Stimulated activated naive CD8-positive, alpha-beta T cell treated with anti-CD3 and anti-CD28 coated beads, Interleukin-15, Interleukin-2, amounts not matched to agents 100 ng/mL and 50 ng/mL, for 24 hours (primary cell): ENCODE measurements around the gene ECI1.

ENCODE experiments used
- H3K27ac Mint-ChIP-seq: one replicate; pipeline ENCODE4 v1.8.0; 2021; ENCODE audit warnings: mild to moderate bottlenecking, mixed read lengths
- H3K27me3 Mint-ChIP-seq: one replicate; pipeline ENCODE4 v1.8.0; 2021; ENCODE audit warnings: mixed read lengths
- H3K36me3 Mint-ChIP-seq: one replicate; pipeline ENCODE4 v1.8.0; 2021; ENCODE audit warnings: low read depth, mixed read lengths
- H3K4me1 Mint-ChIP-seq: one replicate; pipeline ENCODE4 v1.8.0; 2021; ENCODE audit warnings: low read depth, mixed read lengths
- H3K4me3 Mint-ChIP-seq: one replicate; pipeline ENCODE4 v1.8.0; 2021; ENCODE audit warnings: mild to moderate bottlenecking, mixed read lengths
- H3K9me3 Mint-ChIP-seq: one replicate; pipeline ENCODE4 v1.8.0; 2021; ENCODE audit warnings: mixed read lengths

ECI1 gene

DNA sequence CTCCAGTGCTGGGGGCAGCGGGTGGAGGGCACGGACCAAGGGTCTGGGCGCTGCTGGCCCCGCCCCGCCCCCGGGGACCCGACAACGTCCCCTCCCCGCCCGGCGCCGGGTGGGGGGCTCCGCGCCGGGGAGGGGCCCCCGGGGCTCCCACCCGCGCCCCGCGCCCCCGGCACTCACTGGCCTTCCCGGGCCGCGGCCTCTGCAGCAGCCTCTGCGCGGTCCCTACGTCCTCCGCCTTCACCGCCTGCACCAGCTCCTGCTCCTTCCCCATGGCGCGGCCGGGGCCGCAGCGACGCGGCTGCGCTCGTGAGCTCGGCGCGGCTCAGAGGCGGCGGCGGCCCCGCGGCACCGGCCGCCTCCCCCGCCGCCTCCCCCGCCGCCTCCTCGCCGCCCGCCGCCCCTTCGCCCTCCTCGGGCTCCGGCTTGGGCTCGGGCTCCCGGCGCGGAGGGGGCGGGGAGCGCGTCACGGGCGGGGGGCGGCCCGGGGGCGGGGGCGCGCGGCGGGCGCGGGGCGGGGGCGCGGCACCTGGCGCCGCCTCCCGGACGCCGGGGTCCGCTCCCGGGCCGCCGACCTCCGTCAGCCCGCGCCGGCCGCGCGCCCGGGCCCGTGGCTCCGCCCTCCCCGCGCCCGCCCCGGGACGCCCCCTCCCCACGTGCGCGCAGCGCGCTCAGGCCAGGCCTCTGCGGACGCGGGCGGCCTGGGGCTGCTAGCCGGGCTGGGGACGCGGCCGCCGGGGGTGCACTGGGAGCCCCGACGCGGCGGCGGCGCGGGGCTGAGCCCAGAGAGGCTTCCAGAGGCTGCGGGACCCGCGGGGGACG is 55.0 kb downstream of the ECI1 start, which contains the start of gene CASKIN1:
TSS of gene CASKIN1 (minus strand) at position 444 of the 819 bp plus-strand sequence. CDS start at position 271, 173 bp downstream.
- H3K27me3 Mint-ChIP-seq: peaks cover 26% of the 10 kb centered on the region
- no peaks in the 10 kb centered on the region for H3K9me3 Mint-ChIP-seq
- H3K4me3 Mint-ChIP-seq: peak within 1 kb of the TSS; percentile 30

DNA sequence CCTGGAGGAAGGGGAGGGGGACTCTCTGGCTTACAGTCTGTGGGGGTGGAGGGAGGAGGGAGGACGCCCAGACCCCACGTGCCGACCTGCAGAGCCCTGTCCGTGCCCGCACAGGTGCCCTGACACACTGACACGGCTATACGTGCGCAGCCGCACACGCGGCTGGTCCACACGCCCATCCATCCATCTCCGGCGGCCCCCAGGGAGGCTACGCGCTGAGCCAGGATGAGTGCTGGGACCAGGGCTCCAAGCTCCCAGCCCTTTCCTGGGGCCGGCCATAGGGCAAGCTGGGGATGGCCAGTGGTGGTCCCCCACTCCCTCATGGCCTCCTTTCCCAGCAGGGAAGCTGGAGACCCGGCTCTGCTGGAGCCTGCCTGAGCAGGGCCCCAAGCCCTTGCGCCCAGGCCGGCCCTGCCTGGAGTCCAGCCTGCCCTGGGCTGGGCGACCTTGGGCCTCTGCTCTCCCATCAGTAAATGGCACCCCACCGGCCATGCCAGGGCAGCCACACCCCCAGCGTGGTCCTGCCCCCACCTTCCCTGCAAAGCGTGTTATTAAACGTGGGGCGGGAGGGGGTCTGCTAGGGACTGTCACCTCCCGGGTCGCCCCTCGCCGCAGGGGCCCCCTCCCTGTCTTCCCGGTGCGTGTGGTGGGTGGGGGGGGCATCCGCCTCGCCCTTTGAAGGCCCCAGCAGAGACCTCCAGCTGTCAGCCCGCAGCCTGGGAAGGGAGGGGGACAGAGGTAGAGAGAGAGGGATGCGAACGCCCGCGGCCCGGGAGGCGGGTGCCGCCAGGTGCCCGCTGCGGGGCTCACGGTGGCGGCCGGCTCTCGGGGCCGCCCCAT is 55.8 kb downstream of the ECI1 start:
- no peaks in the 10 kb centered on the region for H3K36me3 Mint-ChIP-seq
- H3K4me3 Mint-ChIP-seq: no peak overlapping the region

More for the DNA sequence above, 55.0 kb downstream of the ECI1 start, which contains the start of gene CASKIN1:
- Mint-ChIP-seq H3K36me3 (no peaks in the 10 kb centered on the region), H3K27ac (no peak within 1 kb of the TSS), H3K4me1 (peaks cover 3% of the 10 kb centered on the region)

DNA sequence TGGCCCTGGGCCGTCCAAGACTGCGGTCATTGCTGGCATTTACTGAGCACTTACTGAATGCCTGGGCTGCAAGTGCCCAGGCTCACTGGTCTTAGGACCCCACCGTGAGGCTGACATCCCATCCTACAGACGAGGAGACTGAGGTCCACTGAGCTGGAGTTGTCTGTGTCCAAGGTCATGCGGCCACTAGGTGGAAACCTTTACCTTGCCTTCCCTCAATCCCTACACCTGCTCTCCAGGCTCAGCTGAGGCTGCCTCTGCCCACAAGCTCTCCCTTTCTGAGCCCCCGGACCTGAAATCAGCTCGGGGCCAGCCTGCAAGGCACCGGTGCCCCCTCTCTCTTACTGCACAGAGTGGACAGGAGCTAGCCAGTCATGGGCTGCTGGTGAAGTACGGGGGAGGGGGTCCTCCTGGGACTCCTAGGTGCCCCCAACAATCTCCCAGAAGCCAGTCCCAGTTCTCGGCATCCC is 56.5 kb downstream of the ECI1 start:
- Mint-ChIP-seq H3K27me3 (peaks cover 26% of the 10 kb centered on the region), H3K27ac (no peak overlapping the region), H3K4me3 (no peak overlapping the region), H3K4me1 (peaks cover 3% of the 10 kb centered on the region), H3K36me3 (no peaks in the 10 kb centered on the region), H3K9me3 (no peaks in the 10 kb centered on the region)

More for the DNA sequence above, 55.8 kb downstream of the ECI1 start:
- H3K9me3 Mint-ChIP-seq: no peaks in the 10 kb centered on the region
- H3K27ac Mint-ChIP-seq: no peak overlapping the region
- H3K4me1 Mint-ChIP-seq: peaks cover 3% of the 10 kb centered on the region
- peaks cover 26% of the 10 kb centered on the region for H3K27me3 Mint-ChIP-seq

DNA sequence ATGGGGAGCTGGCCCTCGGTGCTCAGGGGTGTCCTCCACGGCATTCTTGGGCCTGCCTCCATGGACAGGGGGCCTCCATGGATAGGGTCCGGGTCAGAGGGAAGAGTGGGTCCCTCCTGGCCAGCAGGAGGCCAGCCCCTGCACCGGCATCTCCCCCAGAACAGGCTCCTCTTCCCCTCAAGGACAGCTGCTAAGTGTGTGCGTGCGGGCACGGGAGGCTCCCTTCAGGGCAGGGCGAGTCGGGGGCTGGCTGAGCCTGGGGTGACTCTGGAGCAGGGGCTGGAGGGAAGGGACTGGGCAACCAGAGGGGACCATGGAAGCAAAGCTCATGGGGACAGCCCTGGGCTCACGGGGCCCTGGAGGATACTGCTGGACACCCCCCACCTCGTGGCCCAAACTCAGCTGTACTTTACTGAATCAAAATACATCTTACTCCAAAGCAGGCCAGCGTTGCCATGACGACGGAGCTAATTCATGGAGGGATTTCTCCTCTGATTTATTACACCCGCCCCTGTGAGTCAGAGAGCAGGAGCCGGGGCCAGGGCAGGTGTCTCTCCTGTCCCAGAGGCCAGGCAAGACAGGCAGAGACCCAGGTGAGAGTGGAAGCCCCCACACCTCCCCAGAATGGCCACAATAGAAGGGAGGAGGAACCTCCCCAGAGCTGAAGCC is 57.1 kb downstream of the ECI1 start:
- H3K4me3 Mint-ChIP-seq: no peak overlapping the region
- no peaks in the 10 kb centered on the region for H3K36me3 Mint-ChIP-seq
- no peak overlapping the region for H3K27ac Mint-ChIP-seq
- peaks cover 26% of the 10 kb centered on the region for H3K27me3 Mint-ChIP-seq
- peaks cover 3% of the 10 kb centered on the region for H3K4me1 Mint-ChIP-seq
- no peaks in the 10 kb centered on the region for H3K9me3 Mint-ChIP-seq

DNA sequence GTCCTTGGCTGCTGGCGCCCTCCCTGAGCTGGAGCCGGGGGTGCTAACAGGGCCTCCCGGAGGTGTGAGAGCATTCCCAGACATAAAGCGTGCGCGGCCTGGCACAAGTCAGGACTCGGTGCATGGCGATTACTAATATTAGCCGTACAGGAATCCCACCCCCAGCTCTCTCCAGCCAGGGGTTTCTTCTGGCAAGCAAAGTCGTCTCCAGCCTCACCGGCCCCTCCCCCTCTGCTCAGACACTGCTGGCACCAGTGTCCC is 60.0 kb downstream of the ECI1 start:
- Mint-ChIP-seq H3K9me3 (no peaks in the 10 kb centered on the region), H3K27me3 (peaks cover 5% of the 10 kb centered on the region), H3K27ac (no peak overlapping the region), H3K4me1 (peaks cover 3% of the 10 kb centered on the region), H3K36me3 (no peaks in the 10 kb centered on the region), H3K4me3 (no peak overlapping the region)

DNA sequence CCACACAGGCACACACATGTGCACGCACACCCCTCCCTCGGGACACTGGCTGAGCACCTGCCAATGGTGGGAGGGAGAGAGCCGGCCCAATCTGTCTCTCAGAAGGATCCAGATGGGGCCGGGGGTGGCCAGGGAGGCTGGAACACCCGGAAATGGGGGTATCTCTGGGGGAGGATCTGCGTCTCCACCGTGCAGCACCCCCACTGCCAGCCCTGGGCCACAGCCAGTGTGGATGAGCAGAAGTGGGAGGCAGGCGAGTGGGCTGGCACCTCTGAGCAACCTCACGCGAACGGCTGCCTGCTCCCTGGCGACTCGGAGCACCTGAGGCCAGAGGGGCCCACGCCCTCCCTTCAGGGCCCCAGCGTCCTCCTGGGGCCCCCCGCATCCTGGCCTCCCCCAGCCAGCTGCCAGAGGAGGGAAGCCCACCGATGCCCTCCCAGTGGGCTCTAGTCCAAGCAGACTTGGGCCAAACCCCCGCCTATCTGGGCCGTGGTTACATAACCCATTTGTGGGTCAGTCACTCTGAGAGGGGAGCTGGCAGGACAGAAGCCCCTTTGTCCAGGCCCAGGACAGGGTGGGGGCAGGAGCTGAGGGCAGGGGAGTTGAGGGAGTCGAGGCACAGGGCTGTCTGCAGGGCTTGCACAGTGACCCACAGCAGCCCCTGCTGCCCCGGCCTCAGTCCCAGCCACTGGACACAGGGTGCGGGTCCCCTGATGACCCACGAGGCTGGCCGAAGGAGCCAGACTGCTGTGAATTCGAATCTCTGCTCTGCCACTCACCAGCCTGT is 60.5 kb downstream of the ECI1 start:
- Mint-ChIP-seq H3K27ac (no peak overlapping the region), H3K4me3 (no peak overlapping the region), H3K9me3 (no peaks in the 10 kb centered on the region), H3K36me3 (no peaks in the 10 kb centered on the region), H3K4me1 (peaks cover 3% of the 10 kb centered on the region), H3K27me3 (peaks cover 5% of the 10 kb centered on the region)

DNA sequence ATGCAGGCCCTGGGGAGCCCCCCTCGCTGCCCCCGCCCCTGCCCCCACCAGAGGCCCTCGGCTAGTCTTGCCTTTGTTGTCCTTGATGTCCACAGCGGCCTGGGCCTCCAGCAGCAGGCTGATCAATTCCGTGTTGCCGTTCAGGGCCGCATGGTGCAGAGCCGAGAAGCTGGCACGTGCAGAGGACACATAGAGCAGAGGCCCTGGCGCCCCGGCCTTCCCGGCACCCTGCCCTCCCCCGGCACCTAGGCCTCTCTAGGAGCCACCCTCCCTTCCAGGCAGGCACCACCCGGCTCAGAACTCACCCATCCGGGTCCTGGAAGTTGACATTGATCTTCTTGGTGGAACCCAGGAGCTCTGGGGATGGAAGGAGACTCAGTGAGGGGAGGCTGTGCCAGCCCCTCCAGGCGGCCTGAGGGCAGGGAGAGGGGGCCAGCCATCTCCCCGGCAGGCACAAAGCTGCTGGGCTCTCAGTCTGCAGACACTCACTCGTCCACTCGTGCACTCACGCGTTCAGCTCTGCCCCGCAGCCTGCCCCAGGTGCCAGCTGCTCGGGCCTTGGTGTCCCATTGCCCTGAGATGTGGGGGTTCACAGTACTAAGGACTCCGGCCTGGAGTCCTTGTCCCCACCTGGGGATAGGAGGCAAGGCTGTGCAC is 61.3 kb downstream of the ECI1 start:
- H3K36me3 Mint-ChIP-seq: no peaks in the 10 kb centered on the region
- H3K9me3 Mint-ChIP-seq: no peaks in the 10 kb centered on the region
- no peak overlapping the region for H3K4me3 Mint-ChIP-seq
- H3K4me1 Mint-ChIP-seq: peaks cover 3% of the 10 kb centered on the region
- H3K27ac Mint-ChIP-seq: no peak overlapping the region
- peaks cover 5% of the 10 kb centered on the region for H3K27me3 Mint-ChIP-seq
